GM12878 (cell line): ENCODE data around the gene OSTN. TPM values are rescaled to one million over a fixed set of nuclear protein-coding genes. Genes with fewer than 3 reads are reported as not detected.
A peak's percentile ranks its signal among the peaks of the same experiment; 100 is the strongest.

Experiments
- ATF2 ChIP-seq: IDR thresholded peaks from 2 replicates; pipeline ENCODE4 v1.6.1; 2012; ENCODE audit warnings: low read length, inconsistent platforms
- ATF7 ChIP-seq: fragments of 450-650 bp; IDR thresholded peaks from 2 replicates; pipeline ENCODE4 v1.6.1; 2016; ENCODE audit warnings: low read depth, mild to moderate bottlenecking
- BACH1 ChIP-seq: fragments of 450-650 bp; IDR thresholded peaks from 2 replicates; pipeline ENCODE4 v1.6.1; 2017; ENCODE audit warnings: mild to moderate bottlenecking, borderline replicate concordance
- BHLHE40 ChIP-seq, 2 experiments: fragments of 450-650 bp in 1 of 2; IDR thresholded peaks; 2 replicates each; pipeline ENCODE4 v1.6.1; 2011 to 2017; ENCODE audit warnings: low read depth in 2 of 2, borderline replicate concordance in 1 of 2, improper control_type of control experiment in 1 of 2, low read length in 1 of 2, mild to moderate bottlenecking in 1 of 2
- CBX5 ChIP-seq: sonication (generic); IDR thresholded peaks from 2 replicates; pipeline ENCODE4 v1.6.1; 2016; ENCODE audit warnings: low read depth, moderate library complexity, mild to moderate bottlenecking, inconsistent platforms
- CREB1 ChIP-seq: IDR thresholded peaks from 2 replicates; pipeline ENCODE4 v1.6.1; 2012; ENCODE audit warnings: low read depth, mild to moderate bottlenecking, inconsistent platforms
- EP300 ChIP-seq, 2 experiments: fragments of 150-350 bp in 1 of 2; IDR thresholded peaks; 2 replicates each; pipeline ENCODE4 v1.6.1; 2011 to 2012; ENCODE audit warnings: low read depth in 2 of 2, low read length in 2 of 2, borderline replicate concordance in 1 of 2, improper control_type of control experiment in 1 of 2, inconsistent platforms in 1 of 2; ENCODE audit not compliant: control insufficient read depth in 1 of 2
- ESRRA ChIP-seq: IDR thresholded peaks from 2 replicates; pipeline ENCODE4 v1.6.1; 2012; ENCODE audit warnings: mild to moderate bottlenecking, low read length, improper control_type of control experiment
- MTA3 ChIP-seq: IDR thresholded peaks from 2 replicates; pipeline ENCODE4 v1.6.1; 2012; ENCODE audit warnings: low read length, inconsistent platforms, borderline replicate concordance
- SP1 ChIP-seq: IDR thresholded peaks from one replicate; pipeline ENCODE4 v1.6.1; 2011; ENCODE audit warnings: low read depth, low read length
- TCF7 ChIP-seq: IDR thresholded peaks from 2 replicates; pipeline ENCODE4 v1.6.1; 2014; ENCODE audit warnings: antibody characterized with exemption, borderline replicate concordance
- ZBTB4 ChIP-seq: fragments of 450-650 bp; formaldehyde crosslinking; IDR thresholded peaks from 2 replicates; pipeline ENCODE4 v1.4.0; 2022; ENCODE audit warnings: mild to moderate bottlenecking, moderate library complexity
- polyA plus RNA-seq, 11 experiments: library from polyadenylated mRNA; depleted of rRNA in 4 of 11; unstranded in 6 of 11; stranded (reverse) in 5 of 11; fragments of >200 nt; fragmentation: Nextera tagmentation in 4 of 11; fragmentation: Illumina TruSeq in 1 of 11; extraction: Ambion mirVana in 4 of 11; extraction: Trizol in 1 of 11; gene quantifications; 1 replicate in 1 of 11; 2 replicates in 10 of 11; pipeline versions ENCODE4 v1.2.1 to v1.2.3, GENCODE V29; 2011 to 2016; ENCODE audit warnings: inconsistent platforms in 2 of 11, missing spikeins in 2 of 11, low read depth in 1 of 11
- total RNA-seq, 4 experiments: library from RNA; depleted of rRNA in 3 of 4; stranded (reverse); fragments of >200 nt in 3 of 4; fragmentation: Illumina TruSeq in 1 of 4; extraction: Trizol in 1 of 4; gene quantifications; 2 replicates each; pipeline versions ENCODE4 v1.2.1 to v1.2.3, GENCODE V29; 2013 to 2021

The OSTN gene
- total and polyA plus RNA-seq, 10 of the 15 experiments (the other 5 are each of a cell fraction or from before 2014, with no cell fraction given): 0.04 to 0.27 (median 0.06) TPM; not detected in 6

GRCh38 chr3:191235331-191236314, 36.6 kb downstream of the OSTN start (continued):
- TF ChIP-seq ZBTB4 (no peak), MTA3 (peak; percentile 90; the same call in 1 of the 2 replicates), SP1 (peak; percentile 29), EP300 (IDR thresholded peaks at IDR 0.05; ENCODE audit: borderline replicate concordance in 1 of 2, control insufficient read depth in 1 of 2, low read depth in 2 of 2, low read length in 2 of 2) (peak; percentile 64 to 68; a peak in 2 of 4 replicates), ATF2 (peak; percentile 87), BHLHE40 (IDR thresholded peaks at IDR 0.05; ENCODE audit: borderline replicate concordance in 1 of 2, low read depth in 2 of 2, low read length in 1 of 2) (peak in 1 of 2 experiments; percentile 71; a peak in 1 of 4 replicates), TCF7 (peak; percentile 24; the same call in 1 of the 2 replicates), CREB1 (peak; percentile 53; the same call in 1 of the 2 replicates), BACH1 (peak; percentile 70; the same call in 1 of the 2 replicates), ESRRA (no peak), ATF7 (peak; percentile 82), CBX5 (0 out of 2 replicates have a peak, but pooled peaks have one; percentile 44)
- TF ChIP-seq, all 136 proteins: peak for 48
